ENCODE measurements around the gene CNTD1.

Gene CNTD1

DNA sequence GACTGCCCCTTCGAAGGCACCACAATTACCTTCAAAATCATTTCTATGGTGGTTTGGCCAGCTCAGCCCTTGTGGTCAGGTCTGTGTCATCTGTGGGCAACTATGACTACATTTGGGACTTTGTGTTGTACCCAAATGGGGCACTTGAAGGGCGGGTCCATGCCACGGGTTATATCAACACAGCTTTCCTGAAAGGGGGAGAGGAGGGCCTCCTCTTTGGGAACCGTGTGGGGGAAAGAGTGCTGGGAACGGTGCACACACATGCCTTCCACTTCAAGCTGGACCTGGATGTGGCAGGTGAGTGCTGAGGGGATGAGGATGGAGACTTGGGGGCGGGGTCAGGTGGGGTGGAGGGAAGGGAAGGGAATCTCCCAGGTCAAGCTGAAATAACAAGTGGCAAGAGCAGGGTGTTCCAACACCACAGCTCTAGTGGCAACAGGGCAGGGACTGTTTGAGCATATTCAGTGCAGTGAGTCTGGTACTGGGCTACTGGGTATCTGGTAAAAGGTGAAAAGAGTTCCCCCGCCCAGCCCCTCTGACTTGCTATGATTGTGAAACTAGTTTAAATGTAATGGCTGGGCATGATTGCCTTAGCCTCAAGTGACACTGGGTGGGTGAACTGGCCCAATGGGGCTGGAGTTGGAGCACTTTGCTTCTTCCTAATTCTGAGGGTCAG, 47.4 kb downstream of the CNTD1 start:
- H3K9me3 ChIP-seq (ENCODE audit: control insufficient read depth, insufficient read depth, low read depth, low read length), result no peaks in the 10 kb centered on the region
- H3K4me1 ChIP-seq (ENCODE audit: control insufficient read depth, insufficient read depth, low read length), result no peaks in the 10 kb centered on the region
- no peak overlapping the region for H3K27ac ChIP-seq (ENCODE audit: extremely low read depth, low read depth, low read length)
- no peak overlapping the region for H3K4me3 ChIP-seq (ENCODE audit: low read depth, low read length)
- peaks cover 8 to 51% of the 10 kb centered on the region in 2 experiments for H3K36me3 ChIP-seq (ENCODE audit: control insufficient read depth in 2 of 2, insufficient read depth in 1 of 2, low read length in 2 of 2)
- CTCF ChIA-PET, result interaction anchor here (0.5 to 5.4 kb wide), 6 partner anchors 71 to 178 kb away, joined by 3 to 81 read pairs (median 9); partner anchors contain the start of gene RPL27
- POLR2A ChIA-PET, result interaction anchor here (0.6 to 4.7 kb wide), 5 partner anchors 13 to 152 kb away, joined by 4 to 25 read pairs (median 6); partner anchors contain the start of genes BECN1, PSME3, RPL27 and VPS25
- no peak for TF ChIP-seq ZNF266 (tag by site-specific recombination; IDR thresholded peaks at IDR 0.05; ENCODE audit: low read depth)
- no peak for TF ChIP-seq ZNF776 (tag by site-specific recombination; IDR thresholded peaks at IDR 0.05; ENCODE audit: borderline replicate concordance)
- TF ChIP-seq ZNF394 (tag by site-specific recombination; IDR thresholded peaks at IDR 0.05; ENCODE audit: borderline replicate concordance), result no peak
- TF ChIP-seq, protein P1, sequence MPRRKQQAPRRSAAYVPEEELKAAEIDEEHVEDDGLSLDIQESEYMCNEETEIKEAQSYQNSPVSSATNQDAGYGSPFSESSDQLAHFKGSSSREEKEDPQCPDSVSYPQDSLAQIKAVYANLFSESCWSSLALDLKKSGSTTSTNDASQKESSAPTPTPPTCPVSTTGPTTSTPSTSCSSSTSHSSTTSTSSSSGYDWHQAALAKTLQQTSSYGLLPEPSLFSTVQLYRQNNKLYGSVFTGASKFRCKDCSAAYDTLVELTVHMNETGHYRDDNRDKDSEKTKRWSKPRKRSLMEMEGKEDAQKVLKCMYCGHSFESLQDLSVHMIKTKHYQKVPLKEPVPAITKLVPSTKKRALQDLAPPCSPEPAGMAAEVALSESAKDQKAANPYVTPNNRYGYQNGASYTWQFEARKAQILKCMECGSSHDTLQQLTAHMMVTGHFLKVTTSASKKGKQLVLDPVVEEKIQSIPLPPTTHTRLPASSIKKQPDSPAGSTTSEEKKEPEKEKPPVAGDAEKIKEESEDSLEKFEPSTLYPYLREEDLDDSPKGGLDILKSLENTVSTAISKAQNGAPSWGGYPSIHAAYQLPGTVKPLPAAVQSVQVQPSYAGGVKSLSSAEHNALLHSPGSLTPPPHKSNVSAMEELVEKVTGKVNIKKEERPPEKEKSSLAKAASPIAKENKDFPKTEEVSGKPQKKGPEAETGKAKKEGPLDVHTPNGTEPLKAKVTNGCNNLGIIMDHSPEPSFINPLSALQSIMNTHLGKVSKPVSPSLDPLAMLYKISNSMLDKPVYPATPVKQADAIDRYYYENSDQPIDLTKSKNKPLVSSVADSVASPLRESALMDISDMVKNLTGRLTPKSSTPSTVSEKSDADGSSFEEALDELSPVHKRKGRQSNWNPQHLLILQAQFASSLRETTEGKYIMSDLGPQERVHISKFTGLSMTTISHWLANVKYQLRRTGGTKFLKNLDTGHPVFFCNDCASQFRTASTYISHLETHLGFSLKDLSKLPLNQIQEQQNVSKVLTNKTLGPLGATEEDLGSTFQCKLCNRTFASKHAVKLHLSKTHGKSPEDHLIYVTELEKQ (tag by site-specific recombination; IDR thresholded peaks at IDR 0.05; ENCODE audit: borderline replicate concordance), result no peak
- TF ChIP-seq ZNF311 (tag by site-specific recombination; IDR thresholded peaks at IDR 0.05; ENCODE audit: borderline replicate concordance), result no peak
- no peak for TF ChIP-seq ZIC2 (tag by site-specific recombination; IDR thresholded peaks at IDR 0.05)
- no peak for TF ChIP-seq BCL11B (tag by site-specific recombination; IDR thresholded peaks at IDR 0.05; ENCODE audit: low read depth)
- TF ChIP-seq, protein P2, sequence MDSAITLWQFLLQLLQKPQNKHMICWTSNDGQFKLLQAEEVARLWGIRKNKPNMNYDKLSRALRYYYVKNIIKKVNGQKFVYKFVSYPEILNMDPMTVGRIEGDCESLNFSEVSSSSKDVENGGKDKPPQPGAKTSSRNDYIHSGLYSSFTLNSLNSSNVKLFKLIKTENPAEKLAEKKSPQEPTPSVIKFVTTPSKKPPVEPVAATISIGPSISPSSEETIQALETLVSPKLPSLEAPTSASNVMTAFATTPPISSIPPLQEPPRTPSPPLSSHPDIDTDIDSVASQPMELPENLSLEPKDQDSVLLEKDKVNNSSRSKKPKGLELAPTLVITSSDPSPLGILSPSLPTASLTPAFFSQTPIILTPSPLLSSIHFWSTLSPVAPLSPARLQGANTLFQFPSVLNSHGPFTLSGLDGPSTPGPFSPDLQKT (IDR thresholded peaks at IDR 0.05; ENCODE audit: borderline replicate concordance, low read depth, low read length), result no peak
- TF ChIP-seq, protein P3, sequence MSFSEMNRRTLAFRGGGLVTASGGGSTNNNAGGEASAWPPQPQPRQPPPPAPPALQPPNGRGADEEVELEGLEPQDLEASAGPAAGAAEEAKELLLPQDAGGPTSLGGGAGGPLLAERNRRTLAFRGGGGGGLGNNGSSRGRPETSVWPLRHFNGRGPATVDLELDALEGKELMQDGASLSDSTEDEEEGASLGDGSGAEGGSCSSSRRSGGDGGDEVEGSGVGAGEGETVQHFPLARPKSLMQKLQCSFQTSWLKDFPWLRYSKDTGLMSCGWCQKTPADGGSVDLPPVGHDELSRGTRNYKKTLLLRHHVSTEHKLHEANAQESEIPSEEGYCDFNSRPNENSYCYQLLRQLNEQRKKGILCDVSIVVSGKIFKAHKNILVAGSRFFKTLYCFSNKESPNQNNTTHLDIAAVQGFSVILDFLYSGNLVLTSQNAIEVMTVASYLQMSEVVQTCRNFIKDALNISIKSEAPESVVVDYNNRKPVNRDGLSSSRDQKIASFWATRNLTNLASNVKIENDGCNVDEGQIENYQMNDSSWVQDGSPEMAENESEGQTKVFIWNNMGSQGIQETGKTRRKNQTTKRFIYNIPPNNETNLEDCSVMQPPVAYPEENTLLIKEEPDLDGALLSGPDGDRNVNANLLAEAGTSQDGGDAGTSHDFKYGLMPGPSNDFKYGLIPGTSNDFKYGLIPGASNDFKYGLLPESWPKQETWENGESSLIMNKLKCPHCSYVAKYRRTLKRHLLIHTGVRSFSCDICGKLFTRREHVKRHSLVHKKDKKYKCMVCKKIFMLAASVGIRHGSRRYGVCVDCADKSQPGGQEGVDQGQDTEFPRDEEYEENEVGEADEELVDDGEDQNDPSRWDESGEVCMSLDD (tag by site-specific recombination; IDR thresholded peaks at IDR 0.05), result no peak
- TF ChIP-seq ZNF174 (tag by site-specific recombination; IDR thresholded peaks at IDR 0.05), result no peak
- TF ChIP-seq ZNF302 (tag by site-specific recombination; IDR thresholded peaks at IDR 0.05; ENCODE audit: low read depth), result no peak
- TF ChIP-seq SALL2 (tag by site-specific recombination; IDR thresholded peaks at IDR 0.05; ENCODE audit: borderline replicate concordance), result no peak
- no peak for TF ChIP-seq ZNF155 (tag by site-specific recombination; IDR thresholded peaks at IDR 0.05)

DNA sequence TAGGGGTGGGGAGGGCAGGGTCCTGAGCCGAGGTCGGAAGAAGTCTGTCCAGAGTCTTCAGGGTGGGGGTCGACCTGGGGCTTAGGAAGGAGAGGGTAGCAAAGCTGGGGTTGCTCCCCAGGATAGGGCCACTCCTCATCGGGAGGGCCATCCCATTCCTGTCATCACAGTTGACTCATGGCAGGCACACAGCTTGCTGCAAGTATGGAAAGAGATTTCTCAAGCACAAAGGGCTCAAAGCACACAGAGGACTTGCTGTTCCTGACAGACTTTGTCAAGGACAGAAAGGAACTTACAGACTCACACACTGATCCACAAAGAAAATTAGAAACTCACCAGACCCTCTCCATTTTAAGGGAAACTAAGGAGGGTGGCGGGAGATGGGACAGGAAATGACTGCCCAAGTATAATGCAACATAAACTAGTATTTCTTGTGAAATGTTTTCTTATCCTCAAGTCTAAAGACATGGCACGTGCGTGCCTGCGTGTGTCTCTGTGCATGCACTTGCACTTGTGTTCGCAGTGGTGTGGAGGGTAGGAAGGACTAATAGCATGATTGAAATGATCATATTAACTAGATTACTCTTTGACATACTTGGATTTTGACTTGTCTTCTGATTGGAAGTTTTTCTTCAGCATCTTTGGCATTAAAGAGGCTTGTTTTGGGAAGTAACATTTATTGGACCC, 48.1 kb downstream of the CNTD1 start:
- ChIA-PET POLR2A (interaction anchor here (0.7 to 4.7 kb wide), 7 partner anchors 13 to 152 kb away, joined by 3 to 25 read pairs (median 5); partner anchors contain the start of genes BECN1, PSME3, RPL27 and VPS25), CTCF (interaction anchor here (0.6 to 5.4 kb wide), 4 partner anchors 72 to 269 kb away, joined by 3 to 81 read pairs (median 28); partner anchors contain the start of gene PSMC3IP)
- H3K36me3 ChIP-seq (ENCODE audit: control insufficient read depth in 2 of 2, insufficient read depth in 1 of 2, low read length in 2 of 2), result peaks cover 1 to 44% of the 10 kb centered on the region in 2 experiments; a peak in 2 of 3 replicates
- H3K27ac ChIP-seq (ENCODE audit: extremely low read depth, low read depth, low read length), result no peak overlapping the region
- no peaks in the 10 kb centered on the region for H3K9me3 ChIP-seq (ENCODE audit: control insufficient read depth, insufficient read depth, low read depth, low read length)
- H3K4me1 ChIP-seq (ENCODE audit: control insufficient read depth, insufficient read depth, low read length), result no peaks in the 10 kb centered on the region
- TF ChIP-seq ZIC2 (tag by site-specific recombination; IDR thresholded peaks at IDR 0.05), result peak; percentile 38; the same call in 1 of the 2 replicates
- TF ChIP-seq ZNF37A (tag by site-specific recombination; IDR thresholded peaks at IDR 0.05), result no peak
- H3K4me3 ChIP-seq (ENCODE audit: low read depth, low read length), result no peak overlapping the region
